Superior temporal gyrus (tissue), 1 donor: ENCODE data around the gene UNC13A.

Source experiments
- DNase-seq: peaks from one replicate; pipeline ENCODE4 v3.0.0-alpha.2; 2016; ENCODE audit errors: extremely low spot score

The UNC13A gene

DNA sequence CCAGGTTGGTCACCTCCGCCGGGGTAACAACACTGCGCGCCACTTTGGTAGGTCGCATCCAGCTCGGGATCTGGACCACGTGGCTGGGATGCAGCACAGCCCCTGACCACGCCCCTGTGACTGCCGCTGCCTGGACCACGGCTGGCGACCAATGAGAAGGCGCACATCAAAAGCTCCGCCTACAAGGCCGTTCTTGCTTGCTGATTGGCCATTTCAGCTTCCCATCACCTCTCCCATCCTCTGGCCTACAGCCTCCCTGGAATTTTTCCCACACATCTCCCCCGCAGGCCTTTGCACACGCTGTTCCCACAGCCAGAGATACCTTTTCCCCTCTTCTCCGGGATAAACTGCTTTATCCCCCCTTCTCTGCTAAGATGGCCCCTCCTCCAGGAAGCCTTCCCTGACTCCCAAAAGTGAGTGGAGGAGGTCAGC is 18.6 kb upstream of the UNC13A start:
- DNase-seq = peak; percentile 64

DNA sequence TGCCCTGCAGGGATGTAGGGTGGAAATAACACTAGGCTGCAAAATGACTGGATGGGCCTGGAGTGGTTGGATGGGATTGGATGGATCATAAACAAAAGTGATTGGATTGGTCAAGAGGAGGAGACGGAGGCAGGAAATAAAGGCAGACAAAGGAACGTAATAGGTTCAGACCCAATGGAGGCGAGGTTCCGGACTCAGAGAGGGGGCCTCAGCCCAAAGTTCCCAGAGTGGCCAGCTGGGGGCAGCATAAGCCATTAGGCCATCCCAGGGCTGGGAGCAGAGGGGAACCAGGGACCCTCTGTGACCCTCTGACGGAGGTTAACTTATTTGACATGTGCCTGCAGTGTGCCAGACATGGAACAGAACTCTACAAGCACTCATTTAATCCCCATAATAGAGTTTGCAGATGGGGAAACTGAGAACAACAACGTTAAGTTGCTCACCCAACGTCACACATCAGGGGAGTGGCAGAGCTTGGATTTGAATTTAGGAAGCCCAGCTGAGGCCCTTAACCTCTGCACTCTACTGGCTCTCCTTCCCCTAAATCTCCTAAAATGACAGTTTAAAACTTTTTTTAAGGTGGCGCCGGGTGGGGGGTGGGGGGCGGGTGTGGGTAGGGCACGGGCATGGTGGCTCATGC is 15.8 kb upstream of the UNC13A start:
- peak; percentile 71 for DNase-seq

DNA sequence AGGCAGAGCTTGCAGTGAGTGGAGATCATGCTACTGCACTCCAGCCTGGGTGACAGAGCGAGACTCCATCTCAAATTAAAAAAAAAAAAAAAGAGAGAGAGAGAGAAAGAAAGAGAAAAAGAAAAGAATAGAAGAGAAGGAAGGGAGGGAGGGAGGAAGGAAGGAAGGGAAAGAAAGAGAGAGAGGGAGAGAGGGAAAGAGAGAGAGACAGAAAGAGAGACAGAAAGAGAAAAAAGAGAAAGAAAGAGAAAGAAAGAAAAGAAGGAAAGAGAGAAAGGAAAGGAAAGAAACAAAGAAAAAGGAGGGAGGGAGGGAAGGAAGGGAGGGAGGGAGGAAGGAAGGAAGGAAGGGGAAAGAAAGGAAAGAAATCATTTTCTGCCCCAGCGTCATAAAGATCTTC is 7.0 kb upstream of the UNC13A start:
- no peak for DNase-seq

DNA sequence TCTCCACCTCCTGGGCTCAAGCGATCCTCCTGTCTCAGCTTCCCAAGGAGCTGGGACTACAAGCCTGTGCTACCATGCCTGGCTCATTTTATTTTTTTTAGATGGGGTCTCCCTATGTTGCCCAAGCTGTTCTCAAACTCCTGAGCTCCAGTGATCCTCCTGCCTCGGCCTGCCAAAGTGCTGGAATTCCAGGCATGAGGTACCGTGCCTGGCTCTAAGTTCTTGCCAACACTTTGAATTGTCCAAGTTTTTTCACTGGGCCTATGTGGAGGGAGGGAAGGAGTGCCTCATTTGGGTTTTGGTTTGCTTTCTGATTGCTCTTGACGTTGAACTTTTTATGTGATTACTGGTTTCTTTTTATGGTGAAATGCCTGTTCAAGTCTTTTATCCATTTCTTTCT is 4.4 kb upstream of the UNC13A start:
- DNase-seq = no peak

DNA sequence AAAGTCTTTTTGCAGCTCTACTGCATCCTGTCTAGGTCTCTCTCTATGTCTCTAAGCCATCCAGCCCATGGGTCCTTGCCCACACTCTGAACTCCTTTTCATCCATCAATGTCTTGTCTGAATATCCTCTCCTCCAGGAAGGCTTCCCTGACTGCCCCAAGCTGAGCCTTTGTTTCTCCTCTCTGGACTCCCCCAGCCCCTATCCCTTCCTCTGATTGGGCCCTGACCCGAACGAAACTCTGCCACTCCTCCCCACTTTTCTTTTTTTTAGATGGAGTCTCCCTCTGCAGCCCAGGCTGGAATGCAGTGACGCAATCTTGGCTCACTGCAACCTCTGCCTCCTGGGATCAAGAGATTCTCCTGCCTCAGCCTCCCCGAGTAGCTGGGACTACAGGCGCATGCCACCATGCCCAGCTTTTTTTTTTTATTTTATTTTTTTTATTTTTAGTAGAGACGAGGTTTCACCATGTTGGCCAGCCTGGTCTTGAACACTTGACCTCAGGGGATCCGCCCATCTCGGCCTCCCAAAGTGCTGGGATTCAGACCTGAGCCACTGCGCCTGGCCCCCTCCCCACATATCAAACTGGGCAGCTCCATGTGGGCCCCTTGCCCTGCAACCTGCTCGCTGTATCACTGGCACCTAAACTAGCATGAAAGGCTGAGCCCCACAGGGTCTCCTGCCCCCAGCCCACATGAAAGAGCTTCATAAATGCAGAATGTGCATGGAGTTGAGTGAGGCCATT is 870 bp upstream of the UNC13A start:
- DNase-seq = no peak

DNA sequence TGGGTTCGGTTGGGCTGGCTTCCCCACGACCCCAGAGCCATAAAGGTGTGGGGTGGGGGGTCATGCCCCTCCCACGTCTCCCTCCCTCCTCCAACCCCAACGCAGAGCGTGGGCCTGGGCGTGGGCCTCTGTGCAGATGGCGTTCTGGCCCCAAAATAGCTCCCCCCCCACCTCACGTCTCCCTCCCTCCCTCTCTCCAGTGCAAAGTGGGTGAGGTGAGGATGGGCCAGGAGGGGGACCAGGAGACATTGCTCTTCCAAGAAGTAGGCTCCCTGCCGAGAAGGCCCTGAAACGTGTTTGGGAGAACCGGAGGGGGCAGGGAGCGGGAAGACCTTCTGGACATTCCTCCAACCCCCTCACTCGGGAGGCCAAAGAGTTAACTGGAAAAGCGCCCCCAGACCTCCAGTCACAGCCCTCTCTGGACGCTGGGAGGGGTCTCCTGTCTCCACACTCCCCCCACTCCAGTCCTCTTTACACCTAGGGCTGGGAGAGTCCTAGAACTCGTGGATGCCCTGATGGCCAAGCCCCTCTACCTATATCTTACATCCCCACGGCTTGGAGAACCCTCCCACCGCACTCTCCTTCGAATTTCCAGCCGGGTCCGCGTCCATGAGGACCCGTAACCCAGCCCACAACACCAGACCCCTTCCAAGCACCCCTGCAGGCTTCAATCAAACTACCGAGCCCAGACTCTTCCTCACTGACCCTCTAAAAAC is 855 bp downstream of the UNC13A start:
- no peak for DNase-seq

DNA sequence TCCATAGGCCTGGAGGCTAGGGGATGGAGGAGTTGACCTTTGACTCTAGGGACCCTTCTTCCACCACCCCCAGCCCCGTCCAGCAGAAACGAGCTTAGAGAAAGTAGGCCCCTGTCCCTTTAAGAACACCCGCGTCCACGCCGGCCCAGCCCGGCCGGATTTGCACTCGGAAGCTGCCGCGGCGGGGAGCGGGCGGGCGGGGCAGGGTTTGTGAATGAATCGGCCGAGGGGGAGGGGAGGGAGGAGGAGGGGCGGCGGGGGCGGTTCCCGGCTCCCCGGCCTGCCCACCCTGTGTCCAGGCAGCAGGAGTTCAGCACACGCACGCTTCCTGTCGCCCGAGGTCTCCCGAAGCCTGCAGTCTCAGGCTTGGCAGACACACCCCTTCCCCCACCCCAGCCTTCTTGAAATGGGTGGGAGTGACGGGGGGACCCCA is 1.5 kb downstream of the UNC13A start:
- no peak for DNase-seq

DNA sequence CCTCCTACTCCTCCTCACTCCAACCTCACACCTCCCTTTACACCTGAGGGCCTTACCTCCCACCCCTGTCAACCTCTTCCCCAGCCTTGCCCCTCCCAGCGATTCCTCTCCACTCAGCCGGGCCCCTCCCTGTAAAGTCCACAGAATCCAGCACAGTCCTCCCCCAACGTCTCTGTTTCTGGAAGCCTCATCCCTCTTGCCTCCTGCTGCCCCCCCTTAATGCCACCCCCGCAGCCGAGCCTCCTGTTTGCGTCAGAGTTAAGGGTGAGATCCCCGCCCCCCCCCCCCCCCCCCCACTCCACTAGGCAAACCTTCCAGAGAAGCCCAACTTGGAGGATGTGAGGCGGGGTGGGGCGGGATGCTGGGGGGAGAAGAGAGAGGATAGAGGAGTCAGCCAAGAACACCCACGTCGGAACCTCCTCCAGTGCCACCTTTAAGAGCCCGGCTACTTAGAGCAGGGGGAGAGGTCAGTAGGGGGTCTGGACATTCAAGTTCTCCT is 2.1 kb downstream of the UNC13A start:
- DNase-seq = no peak

DNA sequence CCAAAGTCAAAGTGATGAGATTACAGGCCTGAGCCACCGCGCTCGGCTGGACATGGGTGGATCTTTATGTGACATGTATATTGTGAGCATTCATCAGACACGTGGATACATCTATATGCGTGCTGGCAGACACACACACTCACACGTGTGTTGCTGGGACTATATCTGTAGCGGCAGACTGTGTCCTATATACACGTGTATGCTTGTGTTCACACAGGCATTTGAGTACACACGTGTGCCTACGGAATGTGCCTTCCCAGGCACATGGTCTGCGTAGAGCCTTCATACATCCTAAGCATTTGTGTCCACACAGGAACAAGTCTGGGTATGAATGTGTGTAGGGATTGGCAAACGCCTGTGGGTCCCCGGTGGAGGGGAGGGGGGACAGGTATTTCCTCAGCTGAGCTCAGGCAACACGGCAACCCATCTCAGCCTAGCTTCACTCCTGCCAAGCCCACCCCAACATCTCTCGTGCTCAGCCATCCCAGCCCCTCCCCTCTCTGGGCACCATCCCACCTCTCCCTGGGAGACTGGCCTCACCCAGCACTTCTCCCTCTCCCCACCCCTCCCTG is 2.6 kb downstream of the UNC13A start:
- peak; percentile 31 for DNase-seq

DNA sequence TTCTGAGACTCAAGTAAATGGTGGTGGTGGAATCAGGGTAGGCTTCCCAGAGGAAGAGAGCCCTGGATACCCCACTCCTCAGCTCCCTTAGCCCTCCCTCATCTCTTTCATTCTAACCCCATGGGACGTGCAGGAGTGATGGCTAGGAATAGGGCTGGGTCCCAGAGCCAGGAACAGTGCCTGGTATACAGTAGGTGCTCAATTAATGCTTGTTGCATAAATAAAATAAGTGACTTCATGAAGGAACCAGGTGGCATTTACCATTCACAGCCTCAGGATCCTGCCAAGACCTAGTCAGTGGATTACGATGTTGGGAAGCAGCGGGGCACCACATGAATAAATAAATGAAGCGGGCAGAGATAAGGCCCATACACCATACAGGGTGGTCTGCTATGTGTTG is 3.9 kb downstream of the UNC13A start:
- no peak for DNase-seq

DNA sequence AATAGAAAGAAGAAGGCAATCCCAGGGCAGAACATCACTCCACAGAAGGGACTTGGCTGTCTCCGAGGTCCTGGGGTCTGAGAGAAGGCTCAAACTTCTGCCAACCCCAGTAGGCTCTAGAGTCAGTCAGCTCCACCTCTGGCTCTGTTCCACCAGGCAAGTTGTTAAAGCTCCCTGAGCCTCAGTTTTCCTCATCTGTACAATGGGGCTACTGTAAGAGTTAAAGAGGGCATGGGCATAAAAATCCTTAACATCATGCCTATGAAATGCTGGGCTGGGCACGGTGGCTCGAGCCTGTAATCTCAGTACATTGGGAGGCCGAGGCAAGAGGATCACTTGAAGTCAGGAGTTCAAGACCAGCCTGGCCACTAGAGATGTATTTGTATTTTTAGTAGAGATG is 5.1 kb downstream of the UNC13A start:
- no peak for DNase-seq

DNA sequence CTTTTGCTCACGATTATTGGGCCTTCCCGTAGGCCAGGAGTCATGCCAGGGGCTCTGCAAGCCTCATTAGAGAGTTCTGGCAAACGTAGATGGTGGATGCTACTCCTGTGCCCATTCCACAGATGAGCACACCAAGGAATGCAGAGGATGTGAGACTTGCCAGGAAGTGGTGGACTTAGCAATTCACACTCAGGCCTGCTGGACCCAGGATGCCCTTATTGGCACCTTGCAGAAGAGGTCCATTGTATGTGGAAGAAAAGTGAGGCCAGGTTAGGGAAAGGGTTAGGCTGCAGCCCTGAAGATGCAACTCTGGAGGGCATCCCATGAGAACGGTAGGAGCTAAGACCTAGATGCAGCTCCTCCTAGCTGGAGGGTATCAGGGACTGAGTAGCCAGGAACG is 5.9 kb downstream of the UNC13A start:
- DNase-seq = no peak

DNA sequence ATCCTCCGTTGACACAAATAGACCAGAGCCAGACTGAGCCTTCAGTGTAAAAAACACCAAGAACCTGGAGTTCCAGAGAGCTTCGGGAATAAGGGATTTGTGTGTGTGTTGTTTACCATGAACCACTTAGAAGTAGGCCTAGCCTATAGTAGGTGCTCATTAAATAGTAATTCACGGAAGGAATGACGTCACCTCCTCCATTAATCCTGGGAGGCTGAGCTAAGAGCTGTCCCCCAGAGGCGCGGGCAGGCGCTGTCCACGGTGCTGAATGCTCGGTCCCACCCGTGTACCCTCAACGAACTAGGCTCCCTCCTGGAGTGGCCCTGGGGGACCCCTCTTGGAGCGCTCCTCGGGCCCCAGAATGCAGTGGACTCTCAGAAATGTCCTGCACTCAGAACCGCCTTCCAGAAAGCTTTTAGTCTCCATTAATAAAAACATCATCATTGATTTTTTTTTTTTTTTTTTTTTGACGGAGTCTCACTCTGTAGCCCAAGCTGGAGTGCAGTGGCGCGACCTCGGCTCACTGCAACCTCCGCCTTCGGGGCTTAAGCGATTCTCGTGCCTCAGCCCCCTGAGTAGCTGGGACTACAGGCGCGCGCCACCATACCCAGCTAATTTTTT is 6.5 kb downstream of the UNC13A start:
- DNase-seq = no peak

DNA sequence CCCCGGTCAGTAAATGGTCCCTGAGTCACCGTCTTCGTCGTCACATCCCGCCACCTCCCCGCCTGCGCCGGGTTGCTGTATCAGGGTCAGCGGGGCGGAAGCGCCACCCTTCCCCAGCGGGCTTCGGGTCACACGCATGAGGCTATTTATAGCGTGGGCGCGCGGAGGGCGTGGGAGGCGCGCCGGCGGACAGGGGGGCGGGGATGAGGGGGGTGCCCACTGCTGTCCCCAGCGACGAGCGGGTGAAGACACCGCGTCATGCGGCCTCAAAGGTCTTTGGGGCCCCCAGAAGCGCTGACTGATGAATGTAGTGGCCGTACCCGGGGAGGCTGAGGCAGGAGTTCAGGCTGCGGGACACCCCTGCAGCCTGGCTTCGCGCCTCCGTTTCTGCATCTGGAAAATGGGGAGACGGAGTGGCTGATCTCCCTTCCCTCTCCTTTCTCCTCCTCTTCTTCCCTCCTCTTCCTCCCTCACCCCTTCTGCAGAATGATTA is 7.9 kb downstream of the UNC13A start:
- DNase-seq = no peak

DNA sequence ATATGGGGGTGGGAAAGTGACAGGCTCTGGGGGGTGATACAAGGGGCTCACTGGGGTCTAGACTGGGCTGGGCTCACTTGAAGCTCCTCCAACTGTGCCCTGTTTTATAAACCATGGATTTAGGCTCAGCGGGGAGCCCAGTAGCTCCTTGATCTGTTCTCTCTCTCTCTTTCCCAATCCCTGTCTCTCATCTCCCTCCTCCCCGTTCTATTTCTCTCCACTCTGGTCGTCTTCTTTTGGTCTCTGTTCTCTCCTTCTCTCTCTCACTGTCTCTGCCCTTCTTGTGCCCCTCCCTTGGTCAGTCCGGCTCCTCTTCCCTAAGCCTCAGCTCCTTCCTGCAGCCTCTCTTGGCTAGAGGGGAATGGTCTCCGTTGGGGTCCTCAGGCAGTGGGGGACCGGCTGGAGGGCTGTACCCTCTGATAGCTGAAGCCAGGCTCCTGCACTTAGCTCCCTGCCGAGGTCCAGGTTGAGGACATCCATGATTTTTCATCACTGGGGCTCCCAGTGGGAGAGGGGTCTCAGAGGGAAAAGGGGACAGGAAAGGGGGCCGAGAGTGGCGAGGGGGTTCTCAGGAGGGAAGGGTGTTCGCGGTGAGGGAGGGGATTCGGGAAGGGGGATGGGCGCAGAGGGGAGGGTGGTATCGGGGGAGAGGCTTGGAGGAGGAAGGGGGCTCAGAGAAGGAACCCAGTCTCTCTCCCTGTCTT is 8.5 kb downstream of the UNC13A start:
- no peak for DNase-seq

DNA sequence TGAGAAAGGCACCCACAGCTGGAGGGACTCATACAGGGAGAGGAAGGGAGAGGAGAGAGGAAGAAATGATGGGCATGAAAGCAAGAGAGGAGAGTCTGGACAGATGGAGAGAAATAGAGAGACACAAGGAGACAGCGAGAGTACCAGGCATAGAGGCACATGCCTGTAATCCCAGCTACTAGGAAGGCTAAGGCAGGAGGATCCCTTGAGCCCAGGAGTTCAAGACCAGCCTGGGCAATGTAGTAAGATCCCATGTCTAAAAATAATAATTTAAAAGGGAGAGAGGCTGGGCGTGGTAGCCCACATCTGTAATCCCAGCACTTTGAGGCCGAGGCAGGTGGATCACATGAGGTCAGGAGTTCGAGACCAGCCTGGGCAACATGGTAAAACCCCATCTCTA is 9.3 kb downstream of the UNC13A start:
- DNase-seq = no peak

DNA sequence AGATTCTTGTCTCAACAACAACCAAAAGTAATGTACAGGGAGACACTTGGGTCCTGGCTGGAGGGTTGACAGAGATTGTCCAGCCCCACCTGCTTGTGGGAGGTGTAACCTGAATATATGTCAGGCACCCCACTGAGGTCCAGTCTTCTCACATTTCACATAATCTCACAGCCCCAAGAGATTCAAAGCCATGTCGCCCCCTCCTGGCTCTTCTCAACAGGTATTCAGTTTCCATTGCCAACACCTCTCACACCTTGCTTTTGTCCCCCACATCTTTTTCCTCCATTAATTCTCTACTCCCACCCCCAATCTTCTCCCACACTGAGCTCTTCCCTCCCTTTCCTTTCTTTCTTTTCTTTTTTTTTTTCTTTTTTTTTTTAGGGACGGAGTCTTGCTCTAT is 11.2 kb downstream of the UNC13A start:
- DNase-seq = no peak

DNA sequence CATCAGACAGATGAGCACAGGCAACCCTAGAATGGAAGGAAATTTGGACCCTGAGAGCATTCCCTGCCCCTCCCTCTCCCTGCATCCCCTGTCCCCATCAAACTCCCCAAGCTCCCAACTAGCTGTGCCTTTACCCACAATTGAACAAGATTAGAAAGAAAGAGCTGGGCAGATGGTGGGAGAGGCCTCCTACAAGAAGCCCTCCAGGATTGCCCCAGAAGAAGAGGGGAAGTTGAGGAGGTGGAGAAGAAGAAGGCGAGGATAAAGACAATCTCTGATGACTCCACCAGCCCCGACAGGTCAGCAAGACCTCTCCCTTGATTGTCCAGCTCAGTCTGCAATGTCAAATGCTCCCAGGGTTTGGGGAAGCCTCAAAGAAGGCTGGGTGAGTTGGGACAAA is 11.9 kb downstream of the UNC13A start:
- no peak for DNase-seq

DNA sequence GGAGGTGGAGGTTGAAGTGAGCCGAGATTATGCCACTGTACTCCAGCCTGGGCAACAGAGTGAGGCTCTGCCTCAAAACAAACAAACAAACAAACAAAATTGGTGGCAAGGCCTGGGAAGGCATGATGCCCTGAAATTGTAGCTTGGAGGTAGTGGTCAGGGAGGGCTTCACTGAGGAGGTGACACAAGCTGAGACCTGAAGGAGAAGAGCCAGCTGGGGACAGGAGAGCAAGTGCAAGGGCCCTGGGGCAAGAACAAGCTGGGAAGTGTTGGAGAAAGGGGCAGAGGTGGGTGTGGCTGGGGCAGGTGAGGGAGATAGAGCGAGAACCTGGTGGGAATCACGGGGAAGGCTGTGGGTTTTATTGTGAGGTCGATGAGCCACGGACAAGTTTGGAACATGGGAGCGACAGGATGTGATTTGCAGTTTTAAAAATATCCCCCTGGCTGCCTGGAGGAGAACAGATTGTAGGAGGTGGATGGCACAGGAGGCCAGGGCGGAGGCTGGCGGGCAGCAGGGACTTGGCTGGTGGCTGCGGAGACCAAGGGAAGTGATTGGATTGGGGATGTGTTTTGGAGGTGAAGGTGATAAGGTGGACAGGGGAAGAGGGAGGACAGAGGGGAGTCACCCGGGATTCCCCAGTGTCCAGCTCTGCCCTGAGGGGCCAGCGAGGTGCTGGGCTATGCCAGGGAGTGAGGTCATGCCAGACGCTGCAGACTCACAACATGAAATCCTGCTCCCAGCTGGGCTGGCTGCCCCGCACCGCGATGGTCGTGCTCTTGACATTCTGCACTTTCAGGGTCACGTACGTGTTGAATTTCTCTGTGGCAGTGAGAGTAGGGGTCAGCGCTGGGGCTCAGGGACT is 14.0 kb downstream of the UNC13A start:
- no peak for DNase-seq

DNA sequence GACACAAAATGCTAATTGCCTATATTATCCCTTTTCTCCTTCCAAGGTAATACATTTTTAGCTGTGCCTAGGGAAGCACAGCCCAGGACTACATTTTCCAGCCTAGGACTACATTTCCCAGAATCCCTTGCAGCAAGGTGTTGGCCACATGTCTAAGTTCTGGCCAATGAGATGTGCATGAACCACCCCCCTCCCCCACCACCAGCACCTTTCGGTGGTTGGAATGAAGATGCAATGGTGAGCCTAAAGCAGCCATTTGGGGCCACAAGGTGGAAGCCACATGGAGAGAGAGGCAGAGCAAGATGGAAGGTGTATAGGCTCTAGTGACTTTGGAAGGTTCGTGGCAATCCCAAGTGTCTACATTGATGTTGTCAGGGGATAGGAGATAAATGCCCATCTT is 16.2 kb downstream of the UNC13A start:
- DNase-seq = no peak
